GM18502 (cell line): Measurements from ENCODE around the gene ITGB6.
A peak's percentile ranks its signal among the peaks of the same experiment; 100 is the strongest.

Source experiments
- ATAC-seq: cut with Tn5 transposase; IDR thresholded peaks from one replicate; pipeline ENCODE4 v1.9.1; 2021; ENCODE audit warnings: mild to moderate bottlenecking; ENCODE audit not compliant: unreplicated experiment, poor library complexity

Gene ITGB6

GRCh38 chr2:160222546-160223283 lies 22.6 kb upstream of the ITGB6 start:
- ATAC-seq: no peak

GRCh38 chr2:160221391-160222276 lies 21.6 kb upstream of the ITGB6 start:
- no peak for ATAC-seq

- no peak for ATAC-seq
Observed at GRCh38 chr2:160220545-160221009, 20.5 kb upstream of the ITGB6 start.

- ATAC-seq: no peak
Observed at GRCh38 chr2:160220026-160220425, 20.0 kb upstream of the ITGB6 start.

- peak; percentile 68 for ATAC-seq
Observed at GRCh38 chr2:160214461-160215445, 14.7 kb upstream of the ITGB6 start.

GRCh38 chr2:160213511-160213910 lies 13.4 kb upstream of the ITGB6 start:
- ATAC-seq: no peak

GRCh38 chr2:160210599-160211138 lies 10.6 kb upstream of the ITGB6 start:
- ATAC-seq: peak; percentile 85

- ATAC-seq: no peak
Observed at GRCh38 chr2:160209516-160209856, 9.4 kb upstream of the ITGB6 start.

- ATAC-seq: no peak
Observed at GRCh38 chr2:160208655-160209515, 8.8 kb upstream of the ITGB6 start.

GRCh38 chr2:160207804-160208654 lies 8.0 kb upstream of the ITGB6 start:
- ATAC-seq: peak; percentile 35

GRCh38 chr2:160207271-160207670 lies 7.2 kb upstream of the ITGB6 start:
- no peak for ATAC-seq

- ATAC-seq: no peak
Observed at GRCh38 chr2:160206436-160206835, 6.4 kb upstream of the ITGB6 start.

- ATAC-seq: no peak
Observed at GRCh38 chr2:160205505-160205904, 5.4 kb upstream of the ITGB6 start.

GRCh38 chr2:160203422-160203821 lies 3.4 kb upstream of the ITGB6 start:
- no peak for ATAC-seq

- ATAC-seq: no peak
Observed at GRCh38 chr2:160203007-160203406, 2.9 kb upstream of the ITGB6 start.

GRCh38 chr2:160201849-160202539 lies 1.9 kb upstream of the ITGB6 start:
- peak; percentile 70 for ATAC-seq

GRCh38 chr2:160200921-160201320 lies 849 bp upstream of the ITGB6 start:
- ATAC-seq: no peak

GRCh38 chr2:160199053-160199452 lies 1.0 kb downstream of the ITGB6 start:
- no peak for ATAC-seq
